HFFc6 (cell line): ENCODE measurements around the gene NTNG2. TPM values are rescaled to one million over a fixed set of nuclear protein-coding genes. Genes with fewer than 3 reads are reported as not detected.
A peak's percentile ranks its signal among the peaks of the same experiment; 100 is the strongest.

ENCODE experiments used
- DNase-seq: peaks from one replicate; pipeline ENCODE4 v3.0.0-alpha.2; 2018
- H3K27ac Mint-ChIP-seq: 2 replicates; pipeline ENCODE4 v1.8.0; 2020; ENCODE audit warnings: mild to moderate bottlenecking, mixed read lengths
- H3K27me3 Mint-ChIP-seq: 2 replicates; pipeline ENCODE4 v1.8.0; 2021; ENCODE audit warnings: mild to moderate bottlenecking, moderate library complexity, mixed read lengths; ENCODE audit not compliant: insufficient read depth
- H3K36me3 Mint-ChIP-seq: 2 replicates; pipeline ENCODE4 v1.8.0; 2021; ENCODE audit warnings: low read depth, mixed read lengths
- H3K4me1 Mint-ChIP-seq: 2 replicates; pipeline ENCODE4 v1.8.0; 2020; ENCODE audit warnings: low read depth, mixed read lengths
- H3K4me3 Mint-ChIP-seq: 2 replicates; pipeline ENCODE4 v1.8.0; 2020; ENCODE audit warnings: mild to moderate bottlenecking, moderate library complexity, mixed read lengths
- H3K9me3 Mint-ChIP-seq: 2 replicates; pipeline ENCODE4 v1.8.0; 2020; ENCODE audit warnings: mild to moderate bottlenecking, mixed read lengths
- total RNA-seq, 6 experiments: library from RNA; stranded (reverse); fragmentation: NEBNext Ultra II Directional; extraction: Animal tissue kit (Norgen Biotek cat#: 25700); gene quantifications; 2 replicates in 1 of 6; 3 replicates in 5 of 6; pipeline ENCODE4 v1.2.3, GENCODE V29; 2021
- TF ChIP-seq, protein P1 (sequence below): fragments of 200-600 bp; sonication (generic); IDR thresholded peaks from 2 replicates; pipeline ENCODE4 v1.5.0; 2021; ENCODE audit warnings: antibody characterized with exemption, mild to moderate bottlenecking

Gene NTNG2
- total RNA-seq, 6 experiments from 2014 or later, result 0.41 to 0.82 (median 0.51) TPM

DNA sequence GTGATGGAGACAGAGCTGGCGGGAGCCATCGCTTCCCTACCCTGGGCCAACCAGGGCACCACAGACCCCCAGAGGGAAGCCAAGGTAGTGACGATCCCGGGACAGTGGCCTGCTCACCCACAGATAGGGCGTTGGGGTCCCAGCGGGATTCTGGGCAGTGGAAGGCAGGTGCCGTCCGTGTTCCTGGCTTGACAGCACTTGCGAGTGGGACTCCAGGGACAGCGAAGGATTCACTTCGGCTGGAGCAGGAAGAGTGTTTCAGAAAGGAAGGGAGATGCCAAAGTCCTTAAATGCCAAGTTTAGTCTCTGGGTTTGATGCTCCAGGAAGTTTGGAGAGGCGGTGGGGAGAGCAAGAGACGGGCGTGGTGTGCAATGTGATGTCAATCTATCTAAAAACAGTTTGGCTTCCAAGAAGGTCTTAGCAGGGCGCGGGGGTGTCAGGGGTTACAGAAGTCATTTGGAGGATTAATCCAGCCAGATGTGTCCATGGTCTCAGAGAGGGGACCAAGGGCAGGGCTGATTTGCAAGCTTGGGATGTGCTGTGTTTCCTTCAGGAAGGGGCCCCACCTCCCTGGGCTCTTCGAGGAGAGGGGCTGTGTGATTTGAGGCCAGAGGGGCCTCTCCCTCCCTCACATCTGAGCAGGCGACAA, 74.9 kb downstream of the NTNG2 start:
- DNase-seq, result no peak
- Mint-ChIP-seq H3K4me3 (no peak overlapping the region), H3K27ac (no peak overlapping the region)

DNA sequence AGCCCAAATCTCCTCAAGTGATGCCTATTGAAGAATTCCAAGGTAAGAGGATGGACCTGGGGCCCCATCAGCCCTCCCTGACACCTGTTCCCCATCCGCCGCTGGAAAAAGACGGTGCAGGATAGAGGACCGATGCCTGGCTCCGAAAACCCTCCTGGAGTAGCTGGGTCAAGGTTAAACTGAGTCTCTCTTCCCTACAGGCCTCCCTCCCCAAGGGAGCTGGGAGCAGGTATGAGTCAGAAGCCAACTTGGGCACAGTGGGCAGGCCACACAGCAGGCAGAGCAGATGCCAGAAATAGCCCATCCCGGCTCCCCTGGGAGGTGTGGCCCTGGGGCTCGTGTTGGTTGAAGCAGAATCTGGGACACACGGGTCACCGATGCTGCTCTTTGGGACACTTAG, 75.6 kb downstream of the NTNG2 start:
- no peaks in the 10 kb centered on the region for H3K36me3 Mint-ChIP-seq
- TF ChIP-seq, protein P1, sequence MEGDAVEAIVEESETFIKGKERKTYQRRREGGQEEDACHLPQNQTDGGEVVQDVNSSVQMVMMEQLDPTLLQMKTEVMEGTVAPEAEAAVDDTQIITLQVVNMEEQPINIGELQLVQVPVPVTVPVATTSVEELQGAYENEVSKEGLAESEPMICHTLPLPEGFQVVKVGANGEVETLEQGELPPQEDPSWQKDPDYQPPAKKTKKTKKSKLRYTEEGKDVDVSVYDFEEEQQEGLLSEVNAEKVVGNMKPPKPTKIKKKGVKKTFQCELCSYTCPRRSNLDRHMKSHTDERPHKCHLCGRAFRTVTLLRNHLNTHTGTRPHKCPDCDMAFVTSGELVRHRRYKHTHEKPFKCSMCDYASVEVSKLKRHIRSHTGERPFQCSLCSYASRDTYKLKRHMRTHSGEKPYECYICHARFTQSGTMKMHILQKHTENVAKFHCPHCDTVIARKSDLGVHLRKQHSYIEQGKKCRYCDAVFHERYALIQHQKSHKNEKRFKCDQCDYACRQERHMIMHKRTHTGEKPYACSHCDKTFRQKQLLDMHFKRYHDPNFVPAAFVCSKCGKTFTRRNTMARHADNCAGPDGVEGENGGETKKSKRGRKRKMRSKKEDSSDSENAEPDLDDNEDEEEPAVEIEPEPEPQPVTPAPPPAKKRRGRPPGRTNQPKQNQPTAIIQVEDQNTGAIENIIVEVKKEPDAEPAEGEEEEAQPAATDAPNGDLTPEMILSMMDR, result no peak
- no peak overlapping the region for H3K4me3 Mint-ChIP-seq
- no peak for DNase-seq
- H3K27ac Mint-ChIP-seq, result no peak overlapping the region
- H3K27me3 Mint-ChIP-seq, result peaks cover 54% of the 10 kb centered on the region
- H3K4me1 Mint-ChIP-seq, result peaks cover 8% of the 10 kb centered on the region
- no peaks in the 10 kb centered on the region for H3K9me3 Mint-ChIP-seq

More for the DNA sequence above, 74.9 kb downstream of the NTNG2 start:
- peaks cover 4% of the 10 kb centered on the region; the same call in 1 of the 2 replicates for H3K4me1 Mint-ChIP-seq
- H3K36me3 Mint-ChIP-seq, result no peaks in the 10 kb centered on the region
- peaks cover 51% of the 10 kb centered on the region for H3K27me3 Mint-ChIP-seq
- H3K9me3 Mint-ChIP-seq, result no peaks in the 10 kb centered on the region
- TF ChIP-seq, protein P1, result peak; percentile 74

DNA sequence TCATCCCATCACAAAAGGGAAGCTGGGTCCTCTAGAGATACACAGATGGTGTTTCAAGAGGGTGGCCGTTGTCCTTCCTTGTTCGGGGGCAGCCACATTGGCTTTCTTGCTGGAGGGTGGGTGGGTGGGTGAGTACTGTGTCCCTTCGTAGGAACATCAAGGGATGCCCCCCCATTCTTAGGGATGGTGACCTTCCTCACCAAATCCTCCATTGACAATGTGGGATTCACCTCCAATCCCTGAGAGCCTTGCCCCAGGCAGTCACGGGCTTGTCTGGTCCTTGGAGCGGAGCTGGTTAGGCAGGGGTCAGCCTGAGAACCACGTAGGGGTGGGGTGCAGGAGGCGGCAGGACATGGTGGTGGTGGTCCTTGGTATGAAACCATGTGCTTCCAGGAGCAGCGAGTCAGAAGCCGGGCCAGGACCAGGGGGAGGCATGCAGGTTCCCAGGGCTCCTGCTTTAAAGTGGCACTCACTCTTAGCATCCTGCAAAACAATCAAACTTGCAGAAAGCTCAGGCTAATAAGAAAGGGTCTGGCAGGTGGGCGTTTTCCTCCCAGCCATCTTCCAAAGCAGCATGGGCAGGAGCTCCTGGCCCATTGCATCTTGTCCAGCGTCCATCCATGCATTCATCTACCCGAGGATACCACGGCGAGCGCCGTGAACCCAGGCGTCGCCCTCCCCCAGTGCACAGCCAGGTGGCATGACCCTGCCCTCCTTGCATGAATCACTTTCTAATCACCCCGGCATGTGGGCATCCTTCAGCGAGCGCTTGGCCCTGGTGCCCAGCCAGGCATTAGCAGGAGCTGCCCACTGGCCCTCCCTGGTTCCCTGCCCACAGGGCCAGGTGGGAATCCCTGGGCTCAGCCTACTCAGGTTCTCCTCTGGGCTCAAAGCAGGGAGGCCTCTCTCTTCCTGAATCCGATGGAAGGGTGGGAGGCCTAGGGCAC, 76.4 kb downstream of the NTNG2 start:
- DNase-seq, result no peak
- Mint-ChIP-seq H3K27me3 (peaks cover 50% of the 10 kb centered on the region), H3K4me3 (no peak overlapping the region), H3K9me3 (no peaks in the 10 kb centered on the region), H3K4me1 (peaks cover 10% of the 10 kb centered on the region), H3K36me3 (no peaks in the 10 kb centered on the region), H3K27ac (no peak overlapping the region)
- TF ChIP-seq, protein P1, result no peak

DNA sequence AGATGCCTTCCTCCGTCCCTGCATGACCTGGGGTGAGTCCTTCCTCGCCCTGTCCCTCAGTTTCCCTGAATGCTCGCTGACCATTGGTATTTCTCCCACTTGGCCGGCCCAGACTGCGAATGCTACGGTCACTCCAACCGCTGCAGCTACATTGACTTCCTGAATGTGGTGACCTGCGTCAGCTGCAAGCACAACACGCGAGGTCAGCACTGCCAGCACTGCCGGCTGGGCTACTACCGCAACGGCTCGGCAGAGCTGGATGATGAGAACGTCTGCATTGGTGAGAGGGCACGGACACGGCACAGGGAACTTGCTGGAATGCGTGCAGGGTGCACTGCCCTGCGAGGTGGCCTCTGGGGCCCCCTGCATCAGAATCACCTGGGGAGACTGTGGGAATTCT, 77.1 kb downstream of the NTNG2 start:
- no peak overlapping the region for H3K27ac Mint-ChIP-seq
- H3K4me1 Mint-ChIP-seq, result peaks cover 10% of the 10 kb centered on the region
- no peak for DNase-seq
- no peaks in the 10 kb centered on the region for H3K9me3 Mint-ChIP-seq
- H3K36me3 Mint-ChIP-seq, result no peaks in the 10 kb centered on the region
- TF ChIP-seq, protein P1, result no peak
- H3K27me3 Mint-ChIP-seq, result peaks cover 50% of the 10 kb centered on the region
- H3K4me3 Mint-ChIP-seq, result no peak overlapping the region

DNA sequence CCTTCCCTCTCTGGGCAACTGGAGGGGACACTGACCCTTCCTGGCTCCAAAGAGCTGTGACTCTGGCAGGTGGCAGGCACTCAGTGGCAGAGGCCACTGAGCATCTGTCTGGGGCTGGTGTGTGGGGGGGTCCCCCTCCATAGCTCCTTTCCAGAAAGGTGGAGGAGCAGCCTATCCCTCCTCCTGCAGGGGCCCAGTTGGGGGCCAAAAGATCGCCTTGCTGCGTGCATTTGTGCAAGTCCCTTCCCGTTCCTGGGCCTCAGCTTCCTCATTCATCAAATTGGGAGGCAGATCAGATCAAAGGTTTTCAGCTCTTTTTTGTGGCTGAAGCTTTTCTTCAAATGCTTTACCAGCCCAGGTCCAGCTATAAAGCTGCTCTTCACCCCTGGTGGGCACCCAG, 77.7 kb downstream of the NTNG2 start:
- H3K27me3 Mint-ChIP-seq, result peaks cover 47% of the 10 kb centered on the region
- TF ChIP-seq, protein P1, result no peak
- H3K4me1 Mint-ChIP-seq, result peaks cover 8% of the 10 kb centered on the region
- no peak overlapping the region for H3K4me3 Mint-ChIP-seq
- H3K27ac Mint-ChIP-seq, result no peak overlapping the region
- no peaks in the 10 kb centered on the region for H3K9me3 Mint-ChIP-seq
- no peaks in the 10 kb centered on the region for H3K36me3 Mint-ChIP-seq
- no peak for DNase-seq
